Fibroblast of lung (primary cell): ENCODE measurements around the gene FANCG.

Experiments used
- CTCF ChIP-seq, 2 donors: IDR thresholded peaks in 1 of 2; conservative IDR thresholded peaks in 1 of 2; 1 replicate in 1 of 2; 2 replicates in 1 of 2; pipeline ENCODE4 v1.5.1; 2011 to 2012; ENCODE audit warnings: low read length in 2 of 2, control low read depth in 1 of 2, inconsistent platforms in 1 of 2, low read depth in 1 of 2, mild to moderate bottlenecking in 1 of 2
- EZH2 ChIP-seq: IDR thresholded peaks from 2 replicates; pipeline ENCODE4 v1.5.1; 2012; ENCODE audit warnings: low read length, control low read depth, mild to moderate bottlenecking; ENCODE audit errors: missing control alignments

GRCh38 chr9:35096035-35096849 is 16.5 kb upstream of the FANCG start, which contains the start of gene PIGO:
- TF ChIP-seq CTCF (conservative IDR thresholded peaks at IDR 0.05 in 1 of 2, IDR thresholded peaks at IDR 0.05 in 1 of 2; ENCODE audit: low read depth in 1 of 2, low read length in 2 of 2) (peak; percentile 73 to 79), EZH2 (no peak)
